Sigmoid colon (tissue), 7 donors: ENCODE measurements around the gene CCT2. TPM values are rescaled to one million over a fixed set of nuclear protein-coding genes. Genes with fewer than 3 reads are reported as not detected.

Source experiments
- DNase-seq: peaks from one replicate; pipeline ENCODE4 v3.0.0-alpha.2; 2019
- H3K27ac ChIP-seq, 4 donors: fragments of 200-600 bp; sonication (generic); one replicate each; pipeline ENCODE4 v1.5.1; 2016 to 2019; ENCODE audit warnings: mild to moderate bottlenecking in 1 of 4
- H3K27me3 ChIP-seq, 3 donors: fragments of 200-600 bp; sonication (generic); one replicate each; pipeline ENCODE4 v1.5.1; 2019; ENCODE audit warnings: mild to moderate bottlenecking in 1 of 3
- H3K36me3 ChIP-seq, 4 donors: fragments of 200-600 bp; sonication (generic); one replicate each; pipeline ENCODE4 v1.5.1; 2016 to 2019
- H3K4me1 ChIP-seq, 4 donors: fragments of 200-600 bp; sonication (generic); one replicate each; pipeline ENCODE4 v1.5.1; 2017 to 2019
- H3K4me3 ChIP-seq, 4 donors: fragments of 200-600 bp; sonication (generic); one replicate each; pipeline ENCODE4 v1.5.1; 2017 to 2019; ENCODE audit warnings: mild to moderate bottlenecking in 2 of 4, moderate library complexity in 1 of 4
- H3K9me3 ChIP-seq, 4 donors: fragments of 200-600 bp in 3 of 4; sonication (generic) in 3 of 4; one replicate each; pipeline versions ENCODE4 v1.5.1 to v1.6.1; 2013 to 2019
- CTCF ChIP-seq, 4 experiments: fragments of 450-650 bp in 3 of 4; fragments of 200-600 bp in 1 of 4; IDR thresholded peaks; one replicate each; pipeline ENCODE4 v1.5.1; 2016 to 2019; ENCODE audit warnings: antibody characterized with exemption in 4 of 4, mild to moderate bottlenecking in 3 of 4, moderate library complexity in 2 of 4
- EP300 ChIP-seq, 4 donors: sonication (generic); formaldehyde crosslinking; IDR thresholded peaks; one replicate each; pipeline ENCODE4 v1.6.1; 2017; ENCODE audit warnings: antibody characterized with exemption in 4 of 4
- POLR2A ChIP-seq, 2 donors: fragments of 450-650 bp; IDR thresholded peaks; one replicate each; pipeline ENCODE4 v1.6.1; 2016; ENCODE audit warnings: antibody characterized with exemption in 2 of 2, mild to moderate bottlenecking in 2 of 2, moderate library complexity in 2 of 2
- POLR2AphosphoS5 ChIP-seq, 4 donors: sonication (generic); formaldehyde crosslinking; IDR thresholded peaks; one replicate each; pipeline ENCODE4 v1.6.1; 2017; ENCODE audit warnings: antibody characterized with exemption in 4 of 4
- WGBS, 2 donors: extraction: QIAGEN DNeasy Blood & Tissue Kit; methylation state at CpG; one replicate each; pipeline ENCODE4 v1.1.7; 2013; 5-methylcytosine and 5-hydroxymethylcytosine counted together
- intact Hi-C: fragments of 100-400 bp; cut with DNase I; formaldehyde crosslinking; loops from one replicate; pipeline ENCODE4 v1.15.1; 2023
- polyA plus RNA-seq, 3 donors: library from polyadenylated mRNA; stranded (reverse); fragments of 200-250 nt; gene quantifications; one replicate each; pipeline ENCODE4 v1.2.3, GENCODE V29; 2013
- total RNA-seq, 4 donors: library from RNA; depleted of rRNA; stranded (reverse); fragments of >200 nt; gene quantifications; one replicate each; pipeline ENCODE4 v1.1.0, GENCODE V29; 2016
- donor health status: healthy with polysubstance abuse.
- donor health status: Bipolar disorder and iron deficiency.
- donor health status: healthy.

CCT2 gene
- 100 to 1,000 TPM in 3 of 4 donors, 10 to 100 TPM in 1; 87.0 to 126 (median 116) TPM for total RNA-seq
- polyA plus RNA-seq: 100 to 1,000 TPM in 2 of 3 donors, 10 to 100 TPM in 1; 79.9 to 125 (median 121) TPM

GRCh38 chr12:69585189-69586062 is at the start of gene CCT2:
CCT2 (plus strand) TSS chr12:69585459; CDS start chr12:69585522, 63 bp downstream.
- Histone ChIP-seq H3K36me3 (peaks cover 12 to 38% (median 27%) of the 10 kb centered on the region in 4 donors), H3K4me1 (peaks cover 0 to 12% (median 10%) of the 10 kb centered on the region in 4 donors), H3K4me3 (peak within 1 kb of the TSS; percentile 70 to 98 (median 82)), H3K27ac (peak within 1 kb of the TSS; percentile 85 to 91 (median 87)), H3K9me3 (no peaks in the 10 kb centered on the region), H3K27me3 (no peaks in the 10 kb centered on the region)
- 0% methylated on average over 63 of the region's 63 CpGs for WGBS, 2 donors
- peak; percentile 98 for DNase-seq
- intact Hi-C loops: loop anchor here (1.0 to 10.0 kb wide), 4 partner anchors 113 to 341 kb away; partner anchors contain the start of genes FRS2, RAB3IP and YEATS4
- peak; percentile 86 to 92 (median 89) for TF ChIP-seq POLR2AphosphoS5 (IDR thresholded peaks at IDR 0.05)
- peak in 1 of 4 experiments; percentile 29 for TF ChIP-seq CTCF (IDR thresholded peaks at IDR 0.05)
- TF ChIP-seq POLR2A (IDR thresholded peaks at IDR 0.05): peak; percentile 63 to 64
- TF ChIP-seq EP300 (IDR thresholded peaks at IDR 0.05): no peak

- 90% methylated on average over 2 of the region's 2 CpGs for WGBS, 2 donors
- H3K9me3 ChIP-seq: no peaks in the 10 kb centered on the region
- intact Hi-C loops: no loop called here
- no peaks in the 10 kb centered on the region for H3K27me3 ChIP-seq
- no peak for TF ChIP-seq EP300 (IDR thresholded peaks at IDR 0.05)
- no peak for TF ChIP-seq CTCF (IDR thresholded peaks at IDR 0.05)
- no peak for TF ChIP-seq POLR2AphosphoS5 (IDR thresholded peaks at IDR 0.05)
- no peak for TF ChIP-seq POLR2A (IDR thresholded peaks at IDR 0.05)
- no peak for DNase-seq
- H3K4me3 ChIP-seq: no peak overlapping the region
- no peaks in the 10 kb centered on the region for H3K36me3 ChIP-seq
- no peaks in the 10 kb centered on the region for H3K4me1 ChIP-seq
- H3K27ac ChIP-seq: no peak overlapping the region
Observed at GRCh38 chr12:69540987-69541386, 44.3 kb upstream of the CCT2 start.

- 100% methylated on average over 1 of the region's 1 CpG for WGBS, 2 donors
- no peaks in the 10 kb centered on the region for H3K9me3 ChIP-seq
- TF ChIP-seq POLR2A (IDR thresholded peaks at IDR 0.05) (no peak), POLR2AphosphoS5 (IDR thresholded peaks at IDR 0.05) (no peak), CTCF (IDR thresholded peaks at IDR 0.05) (no peak), EP300 (IDR thresholded peaks at IDR 0.05) (no peak)
- DNase-seq: no peak
- intact Hi-C loops: no loop called here
- no peaks in the 10 kb centered on the region for H3K36me3 ChIP-seq
- H3K4me3 ChIP-seq: no peak overlapping the region
- no peaks in the 10 kb centered on the region for H3K27me3 ChIP-seq
- H3K27ac ChIP-seq: no peak overlapping the region
- no peaks in the 10 kb centered on the region for H3K4me1 ChIP-seq
Observed at GRCh38 chr12:69544087-69544486, 41.2 kb upstream of the CCT2 start.

- Histone ChIP-seq H3K27ac (no peak overlapping the region), H3K4me3 (no peak overlapping the region), H3K36me3 (no peaks in the 10 kb centered on the region), H3K9me3 (no peaks in the 10 kb centered on the region), H3K27me3 (no peaks in the 10 kb centered on the region), H3K4me1 (no peaks in the 10 kb centered on the region)
- TF ChIP-seq POLR2AphosphoS5 (IDR thresholded peaks at IDR 0.05): no peak
- TF ChIP-seq EP300 (IDR thresholded peaks at IDR 0.05): no peak
- no peak for TF ChIP-seq POLR2A (IDR thresholded peaks at IDR 0.05)
- TF ChIP-seq CTCF (IDR thresholded peaks at IDR 0.05): no peak
- intact Hi-C loops: no loop called here
- 94 to 96% methylated on average over 1 of the region's 1 CpG for WGBS, 2 donors
- DNase-seq: no peak
Observed at GRCh38 chr12:69545081-69545480, 40.2 kb upstream of the CCT2 start.
